GM19238 (cell line): ENCODE measurements around the gene COL2A1.

Experiments
- DNase-seq: peaks from one replicate; pipeline ENCODE4 v3.0.0; 2011; ENCODE audit warnings: low spot score; ENCODE audit not compliant: insufficient read length

Gene COL2A1

GRCh38 chr12:48004053-48004941 is at the start of gene COL2A1:
Gene COL2A1 (minus strand): TSS chr12:48004476. CDS start chr12:48004321, 155 bp downstream.
- no peak for DNase-seq

DNA sequence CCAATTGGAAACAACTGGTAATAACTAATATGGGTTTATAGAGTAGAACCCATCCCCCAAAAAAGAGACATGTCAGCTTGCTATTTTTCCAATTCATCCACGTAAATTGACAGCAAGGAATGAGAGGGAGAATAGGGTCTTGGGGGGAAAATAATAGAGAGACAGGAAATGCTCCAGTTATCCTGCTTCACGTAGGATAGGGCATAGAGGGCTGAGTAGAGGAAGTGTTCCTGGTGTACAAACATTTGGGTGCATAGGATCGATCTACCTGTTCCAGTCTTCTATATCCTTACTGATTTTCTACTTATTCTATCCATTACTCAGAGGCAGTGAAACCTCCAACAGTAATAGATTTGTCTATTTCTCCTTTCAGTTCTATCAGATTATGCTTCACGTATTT is 49.6 kb upstream of the COL2A1 start:
- no peak for DNase-seq

- DNase-seq, result no peak
Observed at GRCh38 chr12:48053122-48053521, 48.8 kb upstream of the COL2A1 start.

- DNase-seq, result no peak
Observed at GRCh38 chr12:48051681-48052080, 47.4 kb upstream of the COL2A1 start.

GRCh38 chr12:48050174-48050573 is 45.9 kb upstream of the COL2A1 start:
- DNase-seq, result no peak

- no peak for DNase-seq
Observed at GRCh38 chr12:48045965-48046518, 41.8 kb upstream of the COL2A1 start.

GRCh38 chr12:48045061-48045846 is 41.0 kb upstream of the COL2A1 start:
- no peak for DNase-seq

GRCh38 chr12:48044396-48044795 is 40.1 kb upstream of the COL2A1 start:
- DNase-seq, result no peak

DNA sequence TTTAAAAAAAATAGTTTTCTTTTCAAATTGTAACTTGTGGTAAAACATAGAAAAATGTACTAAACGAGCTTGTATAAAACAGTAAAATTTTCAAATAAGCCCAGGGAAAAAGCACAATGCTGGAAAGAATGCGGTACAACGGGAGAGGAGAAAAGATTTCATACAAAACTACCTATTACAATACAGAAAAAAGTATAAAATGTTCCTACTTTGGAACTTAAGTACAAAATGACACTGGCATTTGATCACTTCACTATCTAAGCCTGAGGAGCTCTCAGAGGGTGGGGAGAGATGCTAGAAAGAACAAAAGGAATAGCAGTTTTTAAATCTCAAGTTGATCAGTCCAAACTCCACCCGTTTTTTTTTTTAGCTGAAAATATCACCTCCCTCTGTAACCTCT is 39.5 kb upstream of the COL2A1 start:
- DNase-seq, result no peak

GRCh38 chr12:48041591-48042423 is 37.5 kb upstream of the COL2A1 start:
- DNase-seq, result no peak

GRCh38 chr12:48040354-48040753 is 36.1 kb upstream of the COL2A1 start:
- DNase-seq, result no peak

DNA sequence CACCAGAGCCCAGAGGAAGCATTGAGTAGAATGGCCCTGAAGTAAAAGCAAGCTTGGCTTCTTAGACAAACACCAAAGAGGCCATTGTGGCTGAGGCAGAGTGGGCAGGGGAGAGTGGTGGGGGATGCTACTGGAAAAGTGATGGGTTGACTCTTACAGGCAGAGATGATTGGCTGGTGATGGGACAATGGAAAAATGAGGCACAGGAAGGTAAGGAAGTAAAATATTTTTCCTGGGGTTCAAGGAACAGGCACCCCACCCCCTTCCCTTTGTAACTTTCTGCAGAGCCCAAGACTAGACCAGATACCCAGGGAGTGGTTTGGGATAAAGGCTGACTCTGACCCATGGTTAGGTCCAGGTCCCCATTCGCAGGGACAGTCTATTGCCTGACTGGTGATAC is 34.9 kb upstream of the COL2A1 start:
- DNase-seq, result no peak

DNA sequence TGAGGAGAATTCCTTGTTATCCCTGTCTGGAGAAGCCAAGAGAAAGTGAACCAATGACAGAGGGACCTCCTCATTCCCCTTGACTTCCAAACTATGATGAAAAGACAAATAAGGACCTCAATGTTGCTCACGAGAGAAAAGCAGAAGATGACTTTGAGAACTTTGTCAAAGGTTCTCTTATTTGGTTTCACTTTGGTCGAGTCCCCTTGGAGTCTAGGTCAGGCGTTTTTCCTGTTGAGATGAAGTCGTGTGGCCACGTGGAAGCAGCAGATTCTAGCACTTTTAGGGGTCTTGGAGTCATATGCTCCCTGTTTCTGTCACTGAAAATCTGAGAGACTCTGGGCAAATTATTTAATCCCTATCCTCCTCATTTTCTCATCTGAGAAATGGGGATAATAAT is 33.8 kb upstream of the COL2A1 start:
- DNase-seq, result no peak

DNA sequence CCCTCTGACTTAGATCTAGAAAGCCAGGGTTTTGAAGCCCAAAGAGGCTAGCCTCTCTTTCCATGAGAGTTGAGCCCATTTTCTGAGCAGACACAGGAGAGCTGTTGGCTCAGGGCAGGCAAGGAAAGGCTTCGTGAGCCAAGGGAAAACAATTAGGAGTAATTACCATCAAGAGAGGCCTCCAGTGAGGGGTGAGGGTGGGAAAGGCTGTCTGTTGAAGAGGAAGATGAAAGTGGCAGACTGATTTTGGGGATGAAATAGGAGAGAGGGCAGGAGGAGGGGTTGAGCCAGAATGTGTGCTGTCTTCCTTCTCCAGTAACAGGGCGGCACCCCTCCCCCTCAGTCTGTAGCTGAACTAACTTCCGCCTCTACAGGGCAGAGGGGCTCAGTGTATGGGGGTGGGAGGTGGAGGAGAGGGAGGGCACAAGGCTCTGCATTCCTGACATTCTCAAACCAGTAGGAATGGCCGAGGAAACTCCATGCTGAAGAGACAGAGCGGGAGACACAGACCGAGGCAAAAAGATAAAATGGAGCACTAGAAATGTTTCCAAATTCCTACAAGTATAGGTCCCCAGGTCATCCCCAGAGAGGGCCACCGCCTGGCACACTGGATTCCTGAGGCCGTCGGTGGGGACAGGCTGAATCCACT is 33.1 kb upstream of the COL2A1 start:
- DNase-seq, result no peak

DNA sequence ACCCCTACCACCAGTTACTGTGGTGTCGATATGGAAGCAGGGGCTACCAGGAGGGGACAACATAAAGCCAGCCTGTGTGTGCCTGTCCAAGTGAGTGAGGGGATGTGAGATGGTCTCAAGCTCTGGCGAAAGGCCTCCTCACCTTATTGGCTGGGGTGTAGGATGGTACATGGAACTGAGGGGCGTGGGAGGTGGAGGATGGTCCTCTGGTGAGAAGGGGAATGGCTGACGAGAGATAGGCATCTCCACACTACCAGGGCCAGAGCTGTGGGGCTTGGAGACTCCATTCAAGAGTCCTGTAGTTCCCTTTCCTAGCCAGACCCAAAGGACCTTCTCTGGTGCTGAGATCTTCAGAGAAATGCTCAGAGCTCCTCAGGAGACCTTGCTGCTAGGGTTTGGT is 32.5 kb upstream of the COL2A1 start:
- no peak for DNase-seq

- DNase-seq, result no peak
Observed at GRCh38 chr12:48034835-48035805, 30.8 kb upstream of the COL2A1 start.

DNA sequence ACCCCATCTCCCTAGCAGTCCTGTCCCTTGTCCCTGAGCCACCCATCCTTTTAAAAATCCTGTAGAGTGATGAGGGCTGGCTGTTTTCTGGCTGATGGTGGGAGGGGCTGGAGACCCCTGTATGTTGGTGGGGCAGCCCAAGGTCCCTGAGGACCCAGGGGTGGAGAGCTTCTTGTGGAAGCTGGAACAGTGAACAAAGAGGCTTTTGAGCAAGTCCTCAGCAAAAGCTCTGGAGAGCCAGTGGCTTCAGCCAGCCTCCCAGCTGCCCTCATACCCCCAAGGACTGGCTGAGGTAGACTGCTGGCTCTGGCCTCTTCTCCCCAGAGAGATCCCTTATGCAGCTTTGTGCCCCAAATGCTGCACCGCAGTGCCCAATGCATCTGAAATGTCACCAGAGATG is 29.2 kb upstream of the COL2A1 start:
- DNase-seq, result no peak

GRCh38 chr12:48032597-48032996 is 28.3 kb upstream of the COL2A1 start:
- DNase-seq, result no peak

GRCh38 chr12:48031135-48031960 is 27.1 kb upstream of the COL2A1 start:
- no peak for DNase-seq
